ENCODE results near the gene ABCA12.

The ABCA12 gene

GRCh38 chr2:215136669-215137328, 1.6 kb downstream of the ABCA12 start:
- H3K4me3 ChIP-seq (replicated peaks; ENCODE audit: insufficient read depth, low read length) = no peak overlapping the region
- H3K27ac ChIP-seq (replicated peaks) = no peak overlapping the region
- no peaks in the 10 kb centered on the region for H3K27me3 ChIP-seq (ENCODE audit: insufficient read depth, poor library complexity, severe bottlenecking)
- TF ChIP-seq SPI1 (IDR thresholded peaks at IDR 0.05; ENCODE audit: borderline replicate concordance, low read depth) = no peak
- no peak for DNase-seq (ENCODE audit: low read depth in 1 of 2, low spot score in 1 of 2)

DNA sequence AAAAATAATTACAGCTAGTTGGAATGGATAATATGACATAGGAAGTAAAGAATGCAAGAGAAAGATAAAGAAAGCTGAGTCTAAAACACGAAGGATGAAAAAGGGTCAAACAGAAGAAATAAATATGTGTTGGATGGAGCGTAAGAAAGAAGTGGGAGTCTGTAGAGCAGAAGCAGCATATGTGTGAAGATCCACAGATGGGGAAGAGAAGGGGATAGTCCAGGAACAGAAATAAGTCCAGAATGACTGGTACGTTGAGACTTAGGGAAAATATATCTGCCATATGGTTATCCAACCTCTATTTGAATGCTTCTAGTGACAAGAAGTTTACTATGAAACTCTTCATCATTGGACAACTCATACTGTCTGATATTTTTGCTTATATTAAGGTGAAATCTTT, 18.0 kb downstream of the ABCA12 start:
- Histone ChIP-seq H3K4me3 (replicated peaks; ENCODE audit: insufficient read depth, low read length) (no peak overlapping the region), H3K27ac (replicated peaks) (no peak overlapping the region), H3K27me3 (ENCODE audit: insufficient read depth, poor library complexity, severe bottlenecking) (no peaks in the 10 kb centered on the region)
- DNase-seq (ENCODE audit: low read depth in 1 of 2, low spot score in 1 of 2) = no peak
- TF ChIP-seq, protein P1, sequence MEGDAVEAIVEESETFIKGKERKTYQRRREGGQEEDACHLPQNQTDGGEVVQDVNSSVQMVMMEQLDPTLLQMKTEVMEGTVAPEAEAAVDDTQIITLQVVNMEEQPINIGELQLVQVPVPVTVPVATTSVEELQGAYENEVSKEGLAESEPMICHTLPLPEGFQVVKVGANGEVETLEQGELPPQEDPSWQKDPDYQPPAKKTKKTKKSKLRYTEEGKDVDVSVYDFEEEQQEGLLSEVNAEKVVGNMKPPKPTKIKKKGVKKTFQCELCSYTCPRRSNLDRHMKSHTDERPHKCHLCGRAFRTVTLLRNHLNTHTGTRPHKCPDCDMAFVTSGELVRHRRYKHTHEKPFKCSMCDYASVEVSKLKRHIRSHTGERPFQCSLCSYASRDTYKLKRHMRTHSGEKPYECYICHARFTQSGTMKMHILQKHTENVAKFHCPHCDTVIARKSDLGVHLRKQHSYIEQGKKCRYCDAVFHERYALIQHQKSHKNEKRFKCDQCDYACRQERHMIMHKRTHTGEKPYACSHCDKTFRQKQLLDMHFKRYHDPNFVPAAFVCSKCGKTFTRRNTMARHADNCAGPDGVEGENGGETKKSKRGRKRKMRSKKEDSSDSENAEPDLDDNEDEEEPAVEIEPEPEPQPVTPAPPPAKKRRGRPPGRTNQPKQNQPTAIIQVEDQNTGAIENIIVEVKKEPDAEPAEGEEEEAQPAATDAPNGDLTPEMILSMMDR (IDR thresholded peaks at IDR 0.05; ENCODE audit: insufficient read depth, low read length) = no peak
- TF ChIP-seq SPI1 (IDR thresholded peaks at IDR 0.05; ENCODE audit: borderline replicate concordance, low read depth) (no peak), POLR2AphosphoS5 (IDR thresholded peaks at IDR 0.05; ENCODE audit: low read depth) (no peak), REST (IDR thresholded peaks at IDR 0.05; ENCODE audit: insufficient replicate concordance, low read depth) (no peak), GABPA (IDR thresholded peaks at IDR 0.05; ENCODE audit: low read depth) (no peak)

DNA sequence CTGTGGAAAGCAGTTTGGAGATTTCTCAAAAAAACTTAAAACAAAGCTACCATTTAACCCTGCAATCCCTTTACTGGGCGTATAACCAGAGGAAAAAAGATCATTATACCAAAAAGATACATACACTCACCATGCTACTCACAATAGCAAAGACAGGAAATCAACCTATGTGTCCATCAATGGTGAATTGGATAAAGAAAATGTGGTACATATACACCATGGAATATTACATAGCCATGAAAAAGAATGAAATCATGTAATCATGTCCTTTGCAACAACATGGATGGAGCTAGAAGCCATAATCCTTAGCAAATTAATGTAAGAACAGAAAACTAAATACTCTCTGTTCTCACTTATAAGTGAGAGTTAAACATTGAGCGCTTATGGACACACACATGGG, 18.6 kb downstream of the ABCA12 start:
- TF ChIP-seq SPI1 (IDR thresholded peaks at IDR 0.05; ENCODE audit: borderline replicate concordance, low read depth) (no peak), REST (IDR thresholded peaks at IDR 0.05; ENCODE audit: insufficient replicate concordance, low read depth) (no peak), GABPA (IDR thresholded peaks at IDR 0.05; ENCODE audit: low read depth) (no peak), POLR2AphosphoS5 (IDR thresholded peaks at IDR 0.05; ENCODE audit: low read depth) (no peak)
- TF ChIP-seq, protein P1 (IDR thresholded peaks at IDR 0.05; ENCODE audit: insufficient read depth, low read length) = no peak
- H3K27me3 ChIP-seq (ENCODE audit: insufficient read depth, poor library complexity, severe bottlenecking) = no peaks in the 10 kb centered on the region
- no peak for DNase-seq (ENCODE audit: low read depth in 1 of 2, low spot score in 1 of 2)
- H3K27ac ChIP-seq (replicated peaks) = no peak overlapping the region
- no peak overlapping the region for H3K4me3 ChIP-seq (replicated peaks; ENCODE audit: insufficient read depth, low read length)

DNA sequence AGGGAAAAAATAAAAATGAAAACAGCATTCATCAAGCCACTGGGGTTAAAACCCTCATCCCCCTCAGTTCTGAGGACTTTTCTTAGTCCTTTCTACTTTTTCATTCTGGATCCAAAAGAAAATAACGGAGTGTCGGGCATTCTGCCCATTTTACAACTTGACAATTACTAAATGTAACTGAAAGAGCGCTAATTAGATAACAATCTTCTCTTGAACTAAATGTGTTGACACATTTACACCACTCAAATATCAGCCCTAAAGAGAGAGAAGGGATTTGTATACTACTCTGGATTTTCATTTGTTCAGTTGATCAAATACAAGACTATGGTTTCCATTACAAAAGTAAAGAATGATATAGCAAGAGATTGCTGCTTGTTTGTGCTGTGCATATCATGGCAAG, 27.5 kb downstream of the ABCA12 start:
- no peak for TF ChIP-seq REST (IDR thresholded peaks at IDR 0.05; ENCODE audit: insufficient replicate concordance, low read depth)
- no peak for TF ChIP-seq POLR2AphosphoS5 (IDR thresholded peaks at IDR 0.05; ENCODE audit: low read depth)
- no peak for TF ChIP-seq SPI1 (IDR thresholded peaks at IDR 0.05; ENCODE audit: borderline replicate concordance, low read depth)
- TF ChIP-seq GABPA (IDR thresholded peaks at IDR 0.05; ENCODE audit: low read depth) = no peak
- TF ChIP-seq, protein P1 (IDR thresholded peaks at IDR 0.05; ENCODE audit: insufficient read depth, low read length) = no peak
- H3K4me3 ChIP-seq (replicated peaks; ENCODE audit: insufficient read depth, low read length) = no peak overlapping the region
- H3K27me3 ChIP-seq (ENCODE audit: insufficient read depth, poor library complexity, severe bottlenecking) = no peaks in the 10 kb centered on the region
- no peak overlapping the region for H3K27ac ChIP-seq (replicated peaks)
- no peak for DNase-seq (ENCODE audit: low read depth in 1 of 2, low spot score in 1 of 2)
